ENCODE data around the gene POU3F4.

DNA sequence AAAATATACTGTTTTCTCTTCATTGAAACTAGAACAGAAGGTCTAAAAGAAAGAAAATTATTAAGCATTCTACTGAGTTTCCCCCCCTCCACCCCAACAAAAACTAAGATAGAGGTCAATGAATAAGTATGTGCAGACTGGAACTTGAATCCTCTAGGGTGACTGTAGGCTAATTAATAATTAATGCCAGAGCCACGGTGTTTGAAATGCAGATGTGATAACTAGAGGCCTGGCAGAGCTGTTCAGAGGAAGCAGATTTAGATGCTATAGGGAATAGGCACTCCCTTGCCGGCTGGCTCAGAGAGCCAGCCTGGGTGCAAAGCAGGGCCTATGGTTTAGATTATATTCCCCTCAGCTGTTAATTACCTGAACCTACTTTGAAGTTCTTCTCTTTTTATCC is 12.2 kb upstream of the POU3F4 start:
- TF ChIP-seq POLR2A (IDR thresholded peaks at IDR 0.05; ENCODE audit: control extremely low read depth in 1 of 2, low read depth in 2 of 2, low read length in 2 of 2) (no peak), RAD21 (IDR thresholded peaks at IDR 0.05 in 1 of 2, conservative IDR thresholded peaks at IDR 0.05 in 1 of 2; ENCODE audit: low read depth in 2 of 2, low read length in 2 of 2) (no peak), EP300 (IDR thresholded peaks at IDR 0.05; ENCODE audit: borderline replicate concordance in 1 of 2, low read depth in 2 of 2, low read length in 2 of 2) (no peak)
- TF ChIP-seq, protein P1, sequence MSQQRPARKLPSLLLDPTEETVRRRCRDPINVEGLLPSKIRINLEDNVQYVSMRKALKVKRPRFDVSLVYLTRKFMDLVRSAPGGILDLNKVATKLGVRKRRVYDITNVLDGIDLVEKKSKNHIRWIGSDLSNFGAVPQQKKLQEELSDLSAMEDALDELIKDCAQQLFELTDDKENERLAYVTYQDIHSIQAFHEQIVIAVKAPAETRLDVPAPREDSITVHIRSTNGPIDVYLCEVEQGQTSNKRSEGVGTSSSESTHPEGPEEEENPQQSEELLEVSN (IDR thresholded peaks at IDR 0.05), result no peak
